ENCODE data around the gene JMJD7.

GRCh38 chr15:41789662-41790061, 38.2 kb upstream of the JMJD7 start:
- TF ChIP-seq POLR2A (IDR thresholded peaks at IDR 0.05) (no peak), CTCF (IDR thresholded peaks at IDR 0.05) (no peak)
